HL-60 (cell line): ENCODE data around the gene OR2L13.
"Not testable (repeated sequence)": the region's sequence is repeated elsewhere in the genome, so short reads cannot be mapped to it uniquely, and the experiment has no call there.

Experiments used
- DNase-seq, 2 experiments: peaks; one replicate each; pipeline ENCODE4 v3.0.0-alpha.2; 2010 to 2020; ENCODE audit warnings: low read depth in 1 of 2, low spot score in 1 of 2
- H3K27ac ChIP-seq: fragments of 250-450 bp; sonication (Bioruptor Pico); replicated peaks from 2 replicates; pipeline ENCODE4 v1.5.1; 2020; ENCODE audit warnings: mild to moderate bottlenecking, moderate library complexity
- H3K27me3 ChIP-seq: fragments of 250-450 bp; sonication (Bioruptor Pico); 2 replicates; pipeline ENCODE4 v1.5.1; 2021; ENCODE audit warnings: mild to moderate bottlenecking, moderate library complexity; ENCODE audit not compliant: insufficient read depth, poor library complexity, severe bottlenecking
- H3K4me3 ChIP-seq: replicated peaks from 2 replicates; pipeline ENCODE4 v1.5.1; 2011; ENCODE audit warnings: mild to moderate bottlenecking, control low read depth, low read length; ENCODE audit not compliant: insufficient read depth
- GABPA ChIP-seq: IDR thresholded peaks from 2 replicates; pipeline ENCODE4 v1.6.1; 2012; ENCODE audit warnings: low read depth
- POLR2AphosphoS5 ChIP-seq: IDR thresholded peaks from 2 replicates; pipeline ENCODE4 v1.6.1; 2012; ENCODE audit warnings: low read depth
- SPI1 ChIP-seq: IDR thresholded peaks from 2 replicates; pipeline ENCODE4 v1.6.1; 2012; ENCODE audit warnings: low read depth, mild to moderate bottlenecking, borderline replicate concordance
- TF ChIP-seq, protein P1 (sequence below): IDR thresholded peaks from one replicate; pipeline ENCODE4 v1.5.1; 2011; ENCODE audit warnings: low read length, control low read depth, inconsistent platforms; ENCODE audit not compliant: insufficient read depth
- TF ChIP-seq, protein P2 (sequence below): IDR thresholded peaks from 2 replicates; pipeline ENCODE4 v1.6.1; 2012; ENCODE audit warnings: low read depth; ENCODE audit not compliant: insufficient replicate concordance

Gene OR2L13

DNA sequence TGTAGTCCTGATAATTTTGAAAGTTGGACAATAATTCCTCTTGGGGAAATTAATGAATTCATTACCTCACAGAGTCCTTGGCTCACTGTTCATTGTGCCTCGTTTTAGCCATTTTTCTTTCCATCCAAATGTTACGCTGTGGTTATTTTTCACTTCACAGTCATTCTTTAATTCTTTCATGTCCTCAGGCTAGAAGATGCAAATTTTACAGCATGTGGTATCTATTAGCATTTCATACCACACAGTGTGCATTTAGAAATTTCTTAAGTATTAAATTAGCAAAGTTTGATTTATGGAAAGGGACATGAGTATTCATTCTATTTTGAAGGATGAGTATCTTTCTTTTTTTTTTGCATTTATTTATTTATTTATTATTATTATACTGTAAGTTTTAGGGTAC is 29.9 kb upstream of the OR2L13 start:
- H3K27ac ChIP-seq = no peak overlapping the region
- TF ChIP-seq SPI1 (no peak), GABPA (no peak)
- TF ChIP-seq, protein P1, sequence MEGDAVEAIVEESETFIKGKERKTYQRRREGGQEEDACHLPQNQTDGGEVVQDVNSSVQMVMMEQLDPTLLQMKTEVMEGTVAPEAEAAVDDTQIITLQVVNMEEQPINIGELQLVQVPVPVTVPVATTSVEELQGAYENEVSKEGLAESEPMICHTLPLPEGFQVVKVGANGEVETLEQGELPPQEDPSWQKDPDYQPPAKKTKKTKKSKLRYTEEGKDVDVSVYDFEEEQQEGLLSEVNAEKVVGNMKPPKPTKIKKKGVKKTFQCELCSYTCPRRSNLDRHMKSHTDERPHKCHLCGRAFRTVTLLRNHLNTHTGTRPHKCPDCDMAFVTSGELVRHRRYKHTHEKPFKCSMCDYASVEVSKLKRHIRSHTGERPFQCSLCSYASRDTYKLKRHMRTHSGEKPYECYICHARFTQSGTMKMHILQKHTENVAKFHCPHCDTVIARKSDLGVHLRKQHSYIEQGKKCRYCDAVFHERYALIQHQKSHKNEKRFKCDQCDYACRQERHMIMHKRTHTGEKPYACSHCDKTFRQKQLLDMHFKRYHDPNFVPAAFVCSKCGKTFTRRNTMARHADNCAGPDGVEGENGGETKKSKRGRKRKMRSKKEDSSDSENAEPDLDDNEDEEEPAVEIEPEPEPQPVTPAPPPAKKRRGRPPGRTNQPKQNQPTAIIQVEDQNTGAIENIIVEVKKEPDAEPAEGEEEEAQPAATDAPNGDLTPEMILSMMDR = no peak
- DNase-seq = no peak

DNA sequence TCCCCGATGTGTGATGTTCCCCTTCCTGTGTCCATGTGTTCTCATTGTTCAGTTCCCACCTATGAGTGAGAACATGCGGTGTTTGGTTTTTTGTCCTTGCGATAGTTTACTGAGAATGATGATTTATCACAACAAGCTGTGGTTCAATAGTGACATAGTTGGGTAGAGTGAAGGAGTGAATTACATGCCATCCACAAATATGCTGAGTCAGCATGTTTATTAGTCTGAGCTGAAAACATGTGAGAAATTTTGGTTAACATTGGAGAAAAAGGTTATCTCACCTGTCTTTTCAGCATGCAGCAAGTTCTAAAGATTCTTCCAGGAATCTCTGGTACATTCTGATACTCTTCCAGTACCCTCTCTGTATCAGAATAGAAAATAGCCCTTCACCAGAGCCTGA is 29.4 kb upstream of the OR2L13 start:
- Histone ChIP-seq H3K27ac (no peak overlapping the region), H3K27me3 (no peaks in the 10 kb centered on the region), H3K4me3 (no peak overlapping the region)
- TF ChIP-seq, protein P1 = no peak
- TF ChIP-seq POLR2AphosphoS5 (no peak), SPI1 (no peak), GABPA (no peak)
- TF ChIP-seq, protein P2, sequence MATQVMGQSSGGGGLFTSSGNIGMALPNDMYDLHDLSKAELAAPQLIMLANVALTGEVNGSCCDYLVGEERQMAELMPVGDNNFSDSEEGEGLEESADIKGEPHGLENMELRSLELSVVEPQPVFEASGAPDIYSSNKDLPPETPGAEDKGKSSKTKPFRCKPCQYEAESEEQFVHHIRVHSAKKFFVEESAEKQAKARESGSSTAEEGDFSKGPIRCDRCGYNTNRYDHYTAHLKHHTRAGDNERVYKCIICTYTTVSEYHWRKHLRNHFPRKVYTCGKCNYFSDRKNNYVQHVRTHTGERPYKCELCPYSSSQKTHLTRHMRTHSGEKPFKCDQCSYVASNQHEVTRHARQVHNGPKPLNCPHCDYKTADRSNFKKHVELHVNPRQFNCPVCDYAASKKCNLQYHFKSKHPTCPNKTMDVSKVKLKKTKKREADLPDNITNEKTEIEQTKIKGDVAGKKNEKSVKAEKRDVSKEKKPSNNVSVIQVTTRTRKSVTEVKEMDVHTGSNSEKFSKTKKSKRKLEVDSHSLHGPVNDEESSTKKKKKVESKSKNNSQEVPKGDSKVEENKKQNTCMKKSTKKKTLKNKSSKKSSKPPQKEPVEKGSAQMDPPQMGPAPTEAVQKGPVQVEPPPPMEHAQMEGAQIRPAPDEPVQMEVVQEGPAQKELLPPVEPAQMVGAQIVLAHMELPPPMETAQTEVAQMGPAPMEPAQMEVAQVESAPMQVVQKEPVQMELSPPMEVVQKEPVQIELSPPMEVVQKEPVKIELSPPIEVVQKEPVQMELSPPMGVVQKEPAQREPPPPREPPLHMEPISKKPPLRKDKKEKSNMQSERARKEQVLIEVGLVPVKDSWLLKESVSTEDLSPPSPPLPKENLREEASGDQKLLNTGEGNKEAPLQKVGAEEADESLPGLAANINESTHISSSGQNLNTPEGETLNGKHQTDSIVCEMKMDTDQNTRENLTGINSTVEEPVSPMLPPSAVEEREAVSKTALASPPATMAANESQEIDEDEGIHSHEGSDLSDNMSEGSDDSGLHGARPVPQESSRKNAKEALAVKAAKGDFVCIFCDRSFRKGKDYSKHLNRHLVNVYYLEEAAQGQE = no peak
- no peak for DNase-seq

More for the DNA sequence above, 29.9 kb upstream of the OR2L13 start:
- H3K27me3 ChIP-seq = no peaks in the 10 kb centered on the region
- H3K4me3 ChIP-seq = no peak overlapping the region

DNA sequence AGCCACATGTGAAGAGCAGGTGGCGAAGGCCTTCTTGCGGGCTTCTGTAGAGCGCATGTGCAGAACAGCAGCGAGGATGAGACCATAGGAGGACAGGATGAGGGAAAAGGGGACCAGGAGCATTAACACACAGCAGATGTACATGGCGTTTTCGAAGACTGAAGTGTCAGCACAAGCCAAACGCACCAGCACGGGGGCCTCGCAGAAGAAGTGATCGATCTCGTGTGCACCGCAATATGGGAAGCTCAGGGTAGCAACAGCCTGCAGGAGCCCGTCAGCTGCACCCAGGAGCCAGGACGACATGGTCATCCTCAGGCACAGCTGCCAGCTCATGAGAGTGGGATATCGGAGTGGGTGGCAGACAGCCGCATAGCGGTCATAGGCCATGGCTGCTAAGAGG is 11.1 kb upstream of the OR2L13 start:
- H3K27me3 ChIP-seq = not testable (repeated sequence)

DNA sequence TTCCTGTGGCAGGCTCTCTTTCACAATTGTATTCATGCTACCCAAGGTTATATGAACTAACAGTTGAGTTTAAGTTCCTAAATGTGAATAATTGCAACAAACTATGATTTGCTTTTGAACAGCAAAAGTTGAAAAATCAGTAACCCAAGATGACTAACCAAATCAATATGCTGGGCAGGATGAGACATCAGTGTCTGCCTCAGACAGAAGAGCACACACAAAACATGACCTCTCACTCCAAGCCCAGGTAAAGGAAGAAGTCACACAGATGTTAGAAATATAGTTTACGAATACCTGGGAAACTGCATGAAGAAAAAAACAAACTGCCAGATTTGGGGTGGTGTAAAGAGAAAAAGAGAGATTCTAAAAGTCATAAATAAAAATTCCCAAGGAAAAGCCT is 3.5 kb downstream of the OR2L13 start:
- Histone ChIP-seq H3K4me3 (no peak overlapping the region), H3K27ac (no peak overlapping the region), H3K27me3 (no peaks in the 10 kb centered on the region)
- no peak for DNase-seq
- TF ChIP-seq, protein P1 = no peak
- TF ChIP-seq, protein P2 = no peak
- no peak for TF ChIP-seq POLR2AphosphoS5
- TF ChIP-seq SPI1 = no peak
- TF ChIP-seq GABPA = no peak

More for the DNA sequence above, 11.1 kb upstream of the OR2L13 start:
- H3K4me3 ChIP-seq, H3K27ac ChIP-seq, DNase-seq: not testable (repeated sequence)
